HK-2 (cell line): Measurements from ENCODE around the gene SLC16A8.

Experiments
- DNase-seq: peaks from one replicate; pipeline ENCODE4 v3.0.0-alpha.2; 2018; ENCODE audit not compliant: unreplicated experiment

Gene SLC16A8

DNA sequence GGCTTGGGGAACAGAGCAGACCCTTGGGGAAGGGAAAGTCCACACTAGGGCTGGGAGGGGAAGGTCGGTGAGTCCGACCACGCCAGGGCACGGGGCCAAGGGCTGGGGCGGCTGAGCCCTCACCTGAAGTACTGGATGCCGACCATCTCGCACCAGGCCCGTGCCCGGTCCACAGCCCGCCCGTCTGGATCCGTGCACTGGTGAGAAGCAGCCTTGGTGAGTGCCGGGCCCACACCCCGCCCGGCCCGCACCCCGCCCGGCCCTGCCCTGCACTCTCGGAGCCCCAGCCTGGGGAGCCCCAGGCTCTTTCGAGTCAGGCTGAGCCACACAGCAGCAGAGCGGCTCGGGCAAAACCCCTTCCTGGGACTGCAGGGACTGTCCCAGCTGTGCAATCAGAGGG is 28.4 kb upstream of the SLC16A8 start:
- no peak for DNase-seq

DNA sequence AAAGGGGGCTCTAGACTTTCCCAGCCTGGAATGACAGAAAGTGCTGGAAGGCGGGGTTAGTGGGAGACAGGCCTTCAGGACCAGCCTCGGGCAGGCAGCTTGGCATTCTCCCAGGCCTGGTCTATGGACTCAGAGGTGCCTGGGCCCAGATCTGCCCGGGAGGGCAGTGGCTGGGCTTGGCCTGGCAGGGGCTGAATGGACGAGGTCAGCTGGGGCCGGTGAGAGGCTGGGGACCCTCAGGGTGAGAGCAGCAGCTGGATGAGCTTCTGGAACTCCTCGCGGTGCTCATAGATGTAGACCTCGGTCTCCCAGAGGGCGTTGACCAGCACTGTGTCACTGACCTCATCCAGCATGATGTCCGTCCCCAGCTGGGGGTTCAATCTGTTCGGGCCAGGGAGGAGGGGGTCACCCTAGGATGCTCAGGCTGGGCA is 28.0 kb upstream of the SLC16A8 start:
- DNase-seq = no peak

DNA sequence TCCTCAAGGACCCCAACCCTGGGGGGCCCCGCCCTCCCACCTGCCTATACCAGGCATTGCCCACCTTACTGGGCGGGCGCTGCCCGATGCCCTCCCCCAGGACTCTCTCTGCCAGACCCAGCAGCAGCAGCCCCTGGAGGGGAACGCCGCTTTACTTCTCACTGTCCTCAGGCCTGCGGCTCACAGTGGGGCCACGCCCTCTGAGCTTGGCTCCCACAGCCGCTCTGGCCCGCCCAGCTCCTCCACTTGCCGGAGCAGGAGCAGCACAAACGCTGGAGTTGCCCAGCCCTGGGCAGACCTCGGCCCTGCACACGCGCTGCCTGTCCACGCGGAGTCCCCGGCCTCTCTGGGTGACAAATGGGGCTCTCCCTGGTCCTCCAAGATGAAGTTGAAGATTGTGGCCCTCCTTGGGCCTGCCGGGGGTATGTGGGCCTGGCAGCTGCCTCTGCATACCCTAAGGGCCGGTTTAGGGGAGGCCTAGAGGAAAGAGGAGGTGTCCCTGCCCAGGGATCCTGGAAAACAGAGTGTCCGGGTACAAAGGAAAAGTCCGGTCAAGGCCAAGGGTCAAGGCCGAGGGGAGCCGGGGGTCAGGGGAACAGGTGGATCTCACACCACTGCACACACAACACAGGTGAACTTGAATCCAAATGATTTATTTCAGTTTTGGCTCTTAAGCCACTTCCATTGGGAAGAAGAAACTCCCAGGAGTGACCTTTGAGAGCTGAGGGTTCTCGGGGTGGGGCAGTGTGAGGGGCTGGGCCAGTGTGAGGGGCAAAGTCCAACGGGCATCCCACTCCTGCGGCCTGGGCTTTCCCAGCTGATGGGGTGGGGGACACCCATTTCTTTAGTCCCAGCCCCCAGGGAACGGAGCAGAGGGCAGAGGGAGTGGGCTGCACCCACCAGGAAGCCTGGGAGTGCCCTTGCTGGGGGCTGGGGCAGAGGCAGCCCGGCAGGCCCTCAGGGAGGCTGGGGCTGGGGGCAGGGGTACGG is 27.2 kb upstream of the SLC16A8 start:
- peak; percentile 79 for DNase-seq

DNA sequence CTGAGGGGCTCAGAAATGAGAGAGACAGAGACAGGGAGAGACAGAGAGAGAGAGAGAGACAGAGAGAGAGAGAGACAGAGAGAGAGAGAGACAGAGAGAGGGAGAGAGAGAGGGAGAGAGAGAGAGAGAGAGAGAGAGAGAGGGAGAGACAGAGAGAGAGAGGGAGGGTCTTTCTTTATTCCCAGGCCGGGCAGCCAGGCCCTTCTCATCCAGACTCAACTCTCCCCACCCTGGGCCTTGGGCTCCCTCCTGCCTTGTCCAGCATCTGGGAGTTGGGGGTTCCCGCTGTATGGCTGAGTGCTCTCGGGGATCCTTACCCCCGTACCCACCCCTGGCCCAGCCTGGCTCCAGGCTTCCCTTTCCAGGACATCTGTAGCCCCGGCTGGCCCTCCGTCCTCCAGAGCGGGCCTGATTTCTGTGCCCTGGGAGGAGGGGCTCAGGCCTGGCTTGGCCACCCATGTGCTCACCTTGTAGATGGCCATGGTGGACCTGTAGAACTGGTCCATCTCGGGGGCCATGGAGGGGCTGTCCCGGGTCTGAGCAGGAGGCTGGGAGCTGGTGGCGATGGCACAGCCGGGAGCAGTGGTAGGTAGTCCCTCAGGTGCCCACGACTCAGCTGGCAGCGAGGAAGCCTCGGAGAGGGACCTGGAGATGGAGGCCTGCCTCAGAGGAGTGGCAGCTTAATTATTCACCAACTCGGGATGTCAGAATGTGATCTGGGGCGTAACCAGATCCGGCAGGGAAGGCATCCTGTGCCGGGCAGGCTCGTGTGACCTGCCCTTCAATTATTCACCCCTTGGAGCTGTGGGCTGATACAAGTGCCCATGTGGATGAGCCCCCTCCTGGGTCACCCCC is 26.3 kb upstream of the SLC16A8 start, which contains the start of gene BAIAP2L2:
Gene BAIAP2L2, minus strand, starts transcription at position 677 of the 855 bp plus-strand sequence. Its CDS starts 159 bp downstream, at position 518.
- peak; percentile 82 for DNase-seq

DNA sequence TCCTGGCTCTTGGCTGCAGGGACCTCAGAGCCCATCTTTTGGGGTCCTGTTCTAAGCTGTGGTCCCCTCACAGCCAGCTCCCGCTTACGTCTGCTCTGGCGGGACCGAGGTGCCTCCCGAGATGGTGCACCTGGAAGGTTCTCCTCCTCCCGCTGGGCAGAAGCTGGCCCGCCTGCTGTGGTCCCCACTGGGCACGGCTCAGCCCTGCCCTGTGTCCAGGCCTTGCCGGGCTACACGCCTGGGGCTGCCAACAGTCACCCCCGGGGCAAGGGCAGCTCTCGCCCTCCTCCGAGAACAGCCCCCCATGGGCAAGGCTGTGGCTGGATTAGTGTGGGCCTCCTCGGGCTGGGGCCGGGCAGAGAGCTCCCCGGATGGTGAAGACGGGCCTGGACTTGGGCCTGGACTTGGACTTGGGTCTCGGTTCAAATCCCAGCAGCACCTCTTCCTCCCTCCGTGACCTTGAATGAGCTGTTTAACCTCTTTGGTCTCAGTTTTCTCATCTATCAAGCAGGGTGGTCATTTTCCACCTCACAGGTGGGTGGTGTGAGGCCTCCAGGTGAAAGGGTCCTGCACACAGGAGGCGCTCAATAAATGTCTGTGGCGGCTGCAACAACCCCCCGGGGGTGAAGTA is 25.5 kb upstream of the SLC16A8 start:
- DNase-seq = no peak

DNA sequence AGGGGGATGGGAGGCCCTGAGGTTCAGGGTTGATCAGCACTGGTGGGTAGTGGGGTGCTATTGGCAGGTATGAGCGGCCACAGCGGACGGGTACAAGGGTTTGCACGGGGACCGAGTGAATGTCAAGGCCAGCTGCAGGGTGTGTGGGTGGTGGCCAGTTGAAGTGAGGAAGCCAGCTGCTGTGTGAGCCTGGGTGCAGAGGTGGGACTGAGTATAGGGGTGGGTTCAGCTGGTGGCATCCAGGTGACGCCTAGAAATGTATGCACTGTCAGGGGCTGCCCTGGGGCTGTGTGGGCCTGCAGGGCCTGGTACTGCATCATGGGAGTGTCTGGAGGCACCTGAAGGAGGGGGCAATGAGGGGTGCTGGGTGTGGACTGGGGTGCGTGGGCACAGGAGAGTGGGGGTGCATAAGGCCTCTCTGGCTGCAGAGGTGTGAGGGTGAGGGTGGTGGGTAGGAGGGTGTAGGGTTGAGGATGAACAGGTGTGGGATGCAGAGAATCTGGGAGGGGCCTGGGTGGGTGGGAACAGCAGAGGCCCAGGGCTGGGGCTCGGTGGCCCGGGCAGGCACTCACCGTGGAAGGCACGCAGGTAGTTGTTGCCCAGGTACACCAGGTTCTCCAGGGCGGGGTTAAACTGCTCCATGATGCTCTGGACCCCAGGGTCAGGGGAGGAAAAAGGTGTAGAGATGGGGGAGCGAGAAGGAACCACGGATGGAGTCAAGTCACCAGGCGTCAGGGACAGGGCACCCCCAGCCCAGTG is 24.8 kb upstream of the SLC16A8 start:
- DNase-seq = no peak

DNA sequence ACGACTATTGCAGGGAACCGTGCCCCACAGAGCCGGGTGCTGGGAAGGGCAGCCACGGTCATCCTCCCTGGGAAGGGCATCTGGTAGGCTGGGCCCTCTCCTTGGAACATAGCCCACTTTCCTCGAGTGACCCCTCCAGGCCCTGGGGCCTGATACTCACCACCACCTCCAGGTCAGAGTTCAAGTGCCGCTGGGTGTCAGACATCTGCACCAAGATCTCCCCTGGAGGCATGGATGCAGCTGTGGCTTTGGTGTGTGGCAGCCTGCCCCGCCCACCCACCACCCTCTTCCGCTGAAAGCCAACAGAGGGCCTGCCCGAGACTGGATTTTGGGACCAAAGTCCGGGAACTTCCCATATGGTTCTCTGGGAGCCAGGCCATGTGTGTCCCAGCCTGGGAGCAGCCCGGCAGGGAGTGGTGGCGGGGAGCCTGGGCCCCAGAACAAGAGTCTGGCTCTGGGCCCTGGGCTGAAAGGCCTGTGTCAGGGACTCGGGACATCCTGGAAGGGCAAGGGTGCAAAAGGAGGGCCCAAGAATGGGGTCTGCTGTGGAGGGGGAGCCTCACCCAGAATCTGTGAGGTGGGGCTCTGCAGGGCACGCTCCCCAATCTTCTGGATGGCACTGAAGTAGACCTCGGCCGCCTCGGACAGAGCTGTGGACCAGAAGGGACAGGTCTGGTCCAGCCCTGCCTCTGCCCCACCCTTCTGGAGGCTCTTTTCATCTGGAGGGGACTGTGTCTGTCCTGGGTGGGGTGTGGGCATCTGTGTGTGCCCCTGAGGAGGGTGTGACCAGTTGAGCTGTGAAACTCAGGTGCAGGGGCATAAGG is 23.9 kb upstream of the SLC16A8 start:
- DNase-seq = no peak

DNA sequence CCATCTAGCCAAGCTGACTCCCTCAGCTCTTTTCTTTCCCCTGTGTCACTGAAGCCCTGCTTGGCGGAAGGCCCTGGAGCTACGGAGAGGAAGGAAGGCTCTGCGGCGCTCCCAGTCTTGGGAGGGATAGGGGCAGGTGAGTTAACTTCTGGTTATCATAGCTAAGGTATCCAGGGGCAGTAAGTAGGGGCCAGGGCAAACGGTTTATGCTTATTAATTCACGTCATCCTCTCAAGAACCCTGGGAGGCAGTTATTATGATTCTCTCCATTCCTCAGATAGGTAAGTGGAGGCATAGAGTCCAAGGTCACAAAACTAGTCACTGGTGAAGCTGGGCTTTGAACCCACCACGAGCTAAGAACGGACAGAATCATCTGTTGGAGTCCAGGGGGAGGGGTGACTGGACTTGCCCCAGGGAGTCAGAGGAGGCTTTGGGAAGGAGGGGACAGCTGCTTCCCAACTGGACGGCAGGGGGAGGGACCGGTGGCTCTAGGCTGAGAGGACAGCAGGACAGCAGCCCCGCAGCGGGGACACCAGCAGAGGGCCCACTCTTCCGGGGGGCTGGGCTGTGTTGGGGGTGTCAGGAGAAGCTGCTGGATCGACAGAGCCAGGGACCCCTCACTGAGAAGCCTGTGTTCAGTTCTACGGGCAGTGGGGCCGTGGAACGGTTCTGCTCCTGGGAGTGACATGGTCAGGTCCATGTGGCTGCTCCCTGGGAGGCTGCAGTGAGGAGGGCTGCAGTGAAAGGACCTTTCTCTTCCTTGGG is 23.0 kb upstream of the SLC16A8 start:
- DNase-seq = no peak

DNA sequence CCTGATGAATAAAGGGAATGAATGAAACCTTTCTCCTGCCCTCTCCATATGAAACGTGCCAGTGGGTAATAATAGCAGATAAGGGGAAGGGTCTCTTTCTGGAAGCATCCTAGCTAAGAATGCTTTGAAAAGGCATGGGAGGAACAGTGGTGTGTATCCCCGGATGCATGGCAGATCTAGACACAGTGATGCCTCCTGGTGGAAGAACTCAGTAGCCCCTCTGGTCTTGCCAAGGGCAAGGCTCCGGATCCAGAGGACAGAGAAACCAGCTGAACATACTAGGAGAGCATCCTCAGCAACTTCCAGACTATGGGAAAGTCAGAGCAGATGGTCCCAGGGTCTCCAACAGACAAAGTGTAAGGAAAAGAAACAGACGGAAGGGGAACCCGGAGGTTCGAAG is 20.1 kb upstream of the SLC16A8 start:
- DNase-seq = no peak

DNA sequence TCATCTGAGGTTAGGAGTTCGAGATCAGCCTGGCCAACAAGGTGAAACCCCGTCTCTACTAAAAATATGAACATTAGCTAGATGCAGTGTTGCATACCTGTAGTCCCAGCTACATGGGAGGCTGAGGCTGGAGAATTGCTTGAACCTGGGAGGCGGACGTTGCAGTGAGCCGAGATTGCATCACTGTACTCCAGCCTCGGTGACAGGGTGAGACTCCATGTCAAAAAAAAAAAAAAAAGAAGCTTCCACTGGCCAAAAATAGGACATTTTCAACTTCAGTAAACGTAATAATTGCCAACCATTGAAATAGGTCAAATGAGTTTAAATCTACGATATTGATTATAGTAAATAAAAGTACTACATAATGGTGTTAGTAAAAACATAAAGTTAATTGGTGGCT is 19.7 kb upstream of the SLC16A8 start:
- no peak for DNase-seq

DNA sequence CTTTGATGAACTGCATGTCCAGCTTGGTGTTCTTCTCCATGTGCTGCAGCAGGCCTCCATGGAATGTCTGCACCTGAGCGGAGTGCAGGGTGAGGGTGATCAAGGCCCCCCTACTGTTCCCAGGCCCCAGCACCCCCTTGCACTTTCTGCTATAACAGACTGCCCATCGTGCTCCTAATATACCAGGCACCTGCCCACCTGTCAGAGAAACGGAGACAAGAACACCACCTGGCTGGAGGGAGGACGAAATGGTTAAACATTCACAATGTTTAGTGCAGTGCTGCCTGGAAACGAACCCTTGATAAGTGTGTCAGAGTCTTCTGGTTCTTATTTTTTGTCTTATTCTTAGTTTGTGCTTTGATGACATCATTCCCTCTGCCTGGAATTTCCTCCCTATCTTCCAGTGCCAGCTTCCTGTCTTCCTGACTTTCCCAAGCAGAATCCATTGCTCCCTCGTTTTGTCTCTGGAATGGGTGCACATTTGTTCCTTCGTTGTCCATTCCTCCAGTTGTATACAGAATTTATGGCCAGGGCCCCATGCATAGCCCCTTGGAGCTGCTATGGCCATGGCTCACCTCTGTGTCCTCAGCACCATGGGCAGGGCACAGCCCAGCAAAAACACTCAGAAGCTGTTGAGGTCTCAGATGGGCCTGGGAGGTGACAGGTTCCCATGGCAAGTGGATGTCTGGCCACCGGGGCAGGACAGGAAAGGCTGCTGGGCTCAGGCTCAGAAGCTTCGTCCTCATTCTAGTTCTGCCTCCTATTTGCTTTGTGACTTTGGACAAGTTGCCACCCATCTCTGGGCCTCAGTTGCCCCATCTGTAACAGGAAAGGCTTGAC is 14.6 kb upstream of the SLC16A8 start:
- DNase-seq = no peak

DNA sequence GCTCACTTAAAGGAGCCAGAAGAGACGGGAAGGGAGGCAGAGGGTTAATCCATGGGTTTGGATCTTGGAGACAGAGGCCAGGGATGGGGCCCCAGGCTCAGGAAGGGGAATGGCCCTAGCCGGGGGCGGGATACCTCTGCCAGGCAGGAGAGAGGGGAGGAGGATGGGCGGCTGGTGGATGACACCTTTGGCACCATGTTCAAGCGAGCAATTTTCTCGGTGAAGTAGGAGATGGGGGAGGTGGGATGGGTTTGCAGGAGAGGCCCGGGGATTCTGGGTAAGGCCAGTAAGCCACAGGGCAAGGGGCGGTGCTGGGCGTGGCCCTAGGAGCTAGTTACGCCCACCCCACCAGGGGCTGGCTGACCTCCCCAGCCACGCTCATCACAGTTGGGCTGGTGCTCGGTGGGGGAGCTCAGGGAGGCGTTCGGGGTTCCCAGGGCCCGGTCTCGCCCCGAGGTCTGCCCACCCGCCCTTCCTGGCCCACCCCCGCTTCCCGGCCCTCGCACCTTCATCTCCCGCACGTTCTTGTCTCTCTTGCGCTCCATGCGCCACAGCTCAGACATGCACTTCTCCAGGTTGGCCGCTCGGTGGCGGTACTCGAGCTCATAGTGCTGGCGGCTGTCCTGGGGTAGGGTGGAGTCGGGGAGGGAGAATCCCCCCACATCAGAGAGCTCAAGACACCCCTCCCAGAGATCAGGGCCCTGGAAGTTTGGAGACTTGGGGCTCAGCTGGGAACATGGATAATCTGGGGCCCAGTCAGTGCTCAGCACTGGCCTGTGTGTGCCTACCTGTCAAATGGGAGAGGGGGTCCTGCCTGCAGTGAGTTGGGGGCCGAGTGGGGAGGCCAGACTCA is 13.8 kb upstream of the SLC16A8 start:
- DNase-seq = no peak

DNA sequence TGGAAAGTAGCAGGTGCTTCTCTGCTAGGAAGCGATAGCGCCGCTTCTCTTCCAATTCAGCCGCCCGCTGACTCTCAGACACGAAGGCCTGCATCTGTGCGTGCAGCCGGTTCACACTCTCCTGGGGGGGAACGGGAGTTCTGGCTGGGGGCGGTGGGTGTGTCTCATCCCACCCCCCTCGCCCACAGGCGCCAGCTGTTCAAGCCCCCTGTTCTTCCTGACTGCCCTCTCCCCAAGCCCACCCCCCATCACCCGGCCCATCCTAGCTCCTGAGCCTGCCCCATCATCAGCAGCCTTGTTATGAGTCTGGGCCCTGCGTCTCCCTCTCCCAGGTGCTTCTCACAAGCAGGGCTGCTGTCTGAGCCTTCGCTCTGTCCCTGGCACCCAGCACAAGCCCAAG is 13.1 kb upstream of the SLC16A8 start:
- DNase-seq = no peak

DNA sequence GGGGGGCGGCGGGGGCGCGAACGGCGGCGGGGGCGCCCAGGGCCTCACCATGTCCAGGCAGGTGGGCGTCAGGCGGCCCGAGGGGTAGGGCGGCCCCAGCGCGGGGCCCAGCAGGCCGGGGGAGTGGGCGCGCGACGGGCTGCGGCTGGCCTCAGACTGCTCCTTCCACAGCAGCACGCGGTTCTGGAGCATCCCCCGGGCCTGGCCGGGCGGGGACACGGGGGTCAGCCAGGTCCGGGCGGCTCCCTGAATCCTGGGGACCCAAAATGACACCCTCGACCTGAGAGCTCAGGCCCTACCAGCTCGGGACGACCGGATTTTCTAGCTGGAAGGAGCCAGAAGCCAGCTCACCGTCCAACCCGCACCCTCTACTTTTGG is 5.5 kb upstream of the SLC16A8 start:
- DNase-seq = no peak

DNA sequence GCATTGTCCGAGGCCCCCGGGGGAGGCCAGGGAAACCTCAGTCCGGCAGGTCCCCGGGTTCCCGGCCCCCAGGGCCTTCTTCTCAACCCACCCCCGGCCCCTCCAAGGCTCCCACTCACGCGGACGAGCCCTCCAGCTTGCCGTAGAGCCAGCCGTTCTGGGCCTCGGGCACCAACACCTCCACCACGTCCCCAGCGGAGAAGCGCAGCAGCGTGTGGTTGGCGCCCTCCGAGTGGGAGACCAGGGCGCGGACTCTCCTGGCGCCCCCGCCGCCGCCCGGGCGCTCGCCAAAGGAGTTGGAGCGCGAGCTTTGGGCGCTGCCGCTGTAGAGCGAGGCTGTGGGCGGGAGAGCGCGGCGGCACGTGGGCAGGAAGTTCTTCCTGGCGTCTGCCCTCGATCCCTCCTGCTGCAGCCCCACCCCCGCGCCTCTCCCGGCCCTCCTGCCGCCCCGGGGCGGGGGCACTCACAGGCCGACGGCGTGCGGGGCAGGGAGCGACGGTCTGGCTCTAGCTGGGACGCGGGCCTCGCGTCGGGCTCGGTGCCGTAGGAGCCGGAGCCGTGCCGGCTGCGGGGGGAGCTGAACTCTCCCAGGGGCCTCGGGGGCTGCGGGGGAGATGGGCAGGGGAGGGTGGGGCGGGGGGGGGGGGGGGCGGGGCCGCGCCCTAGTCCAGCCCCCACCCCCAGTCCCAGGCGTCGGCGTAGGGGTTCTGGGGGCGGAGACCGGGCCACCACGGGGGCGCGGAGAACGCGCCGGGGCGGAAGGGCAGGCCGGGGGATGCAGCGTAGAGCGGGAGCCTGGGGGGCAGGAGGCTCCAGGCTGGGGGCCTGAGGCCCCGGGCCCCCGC is 4.9 kb upstream of the SLC16A8 start:
- DNase-seq = no peak

DNA sequence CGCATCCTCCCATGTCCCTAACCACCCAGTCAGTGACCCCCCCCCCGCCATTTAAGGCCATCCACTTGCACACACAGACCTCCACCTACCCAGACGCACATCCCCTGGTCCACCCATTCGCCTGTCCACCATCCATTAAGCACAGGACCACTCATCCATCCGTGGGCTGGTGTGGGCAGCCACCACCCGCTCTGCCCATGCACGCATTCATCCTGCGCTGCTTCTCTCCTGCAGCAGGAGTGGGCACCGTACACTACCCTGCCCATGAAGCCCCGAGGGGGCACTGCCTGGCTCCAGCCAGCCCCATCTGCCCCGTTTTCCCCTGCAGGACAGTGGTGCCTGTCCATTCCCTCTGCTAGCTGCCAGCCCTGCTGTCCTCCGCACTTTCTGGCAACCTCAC is 3.9 kb upstream of the SLC16A8 start:
- DNase-seq = no peak

DNA sequence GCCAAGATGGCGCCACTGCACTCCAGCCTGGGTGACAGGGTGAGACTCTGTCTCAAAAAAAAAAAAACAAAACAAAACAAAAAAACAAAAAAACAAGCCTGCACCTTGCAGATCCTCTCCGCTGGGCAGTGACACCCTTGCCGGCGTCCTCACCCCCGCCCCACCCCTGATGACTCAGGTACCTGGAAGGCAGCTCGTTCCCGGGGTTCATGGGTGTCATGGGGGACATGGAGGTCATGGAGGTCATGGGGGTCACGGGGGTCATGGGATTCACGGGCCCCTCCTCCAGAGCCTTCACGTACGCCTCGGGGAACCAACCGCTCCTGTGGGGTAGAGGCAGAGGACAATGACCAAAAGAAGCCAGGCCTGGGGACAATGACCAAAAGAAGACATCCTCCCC is 3.0 kb upstream of the SLC16A8 start:
- DNase-seq = no peak
